Stomach (tissue), 9 donors: ENCODE results near the gene PNPT1. TPM values are rescaled to one million over a fixed set of nuclear protein-coding genes. Genes with fewer than 3 reads are reported as not detected.

Experiments used
- DNase-seq, 2 donors: peaks; one replicate each; pipeline versions ENCODE4 v3.0.0 to v3.0.0-alpha.2; 2013 to 2019
- H3K27ac ChIP-seq, 5 donors: fragments of 200-600 bp in 4 of 5; sonication (generic) in 4 of 5; one replicate each; pipeline ENCODE4 v1.5.1; 2013 to 2019; ENCODE audit warnings: mild to moderate bottlenecking in 1 of 5, moderate library complexity in 1 of 5
- H3K27me3 ChIP-seq, 3 donors: fragments of 200-600 bp; sonication (generic); one replicate each; pipeline ENCODE4 v1.5.1; 2017 to 2019; ENCODE audit warnings: mixed run types in 1 of 3
- H3K36me3 ChIP-seq, 4 donors: fragments of 200-600 bp; sonication (generic); 1 replicate in 3 of 4; 2 replicates in 1 of 4; pipeline ENCODE4 v1.5.1; 2016 to 2019
- H3K4me1 ChIP-seq, 4 donors: fragments of 200-600 bp; sonication (generic); one replicate each; pipeline ENCODE4 v1.5.1; 2016 to 2019
- H3K4me3 ChIP-seq, 4 donors: fragments of 200-600 bp; sonication (generic) in 3 of 4; one replicate each; pipeline ENCODE4 v1.5.1; 2016 to 2019; ENCODE audit warnings: mild to moderate bottlenecking in 1 of 4
- H3K9me3 ChIP-seq, 4 donors: fragments of 200-600 bp; sonication (generic); one replicate each; pipeline ENCODE4 v1.5.1; 2016 to 2019
- EP300 ChIP-seq: sonication (generic); formaldehyde crosslinking; IDR thresholded peaks from one replicate; pipeline ENCODE4 v1.6.1; 2017; ENCODE audit warnings: antibody characterized with exemption
- POLR2A ChIP-seq, 4 donors: fragments of 450-650 bp; IDR thresholded peaks; one replicate each; pipeline ENCODE4 v1.6.1; 2016; ENCODE audit warnings: antibody characterized with exemption in 4 of 4, control low read depth in 2 of 4, mild to moderate bottlenecking in 1 of 4, moderate library complexity in 1 of 4
- POLR2AphosphoS5 ChIP-seq, 3 donors: sonication (generic); formaldehyde crosslinking; IDR thresholded peaks; one replicate each; pipeline ENCODE4 v1.6.1; 2016; ENCODE audit warnings: antibody characterized with exemption in 3 of 3
- WGBS, 5 donors: extraction: QIAGEN DNeasy Blood & Tissue Kit in 3 of 5; methylation state at CpG; one replicate each; pipeline versions ENCODE4 v1.1.5 to v1.1.7; 2013 to 2018; 5-methylcytosine and 5-hydroxymethylcytosine counted together
- intact Hi-C: fragments of 100-400 bp; cut with DNase I; formaldehyde crosslinking; loops from one replicate; pipeline ENCODE4 v1.15.1; 2023; ENCODE audit warnings: low total_unique reads
- polyA plus RNA-seq, 3 donors: library from polyadenylated mRNA; stranded (reverse); fragments of 200-250 nt; gene quantifications; one replicate each; pipeline ENCODE4 v1.2.3, GENCODE V29; 2013
- total RNA-seq, 5 donors: library from RNA; depleted of rRNA; stranded (reverse); fragments of >200 nt; gene quantifications; one replicate each; pipeline versions ENCODE4 v1.1.0 to v1.2.3, GENCODE V29; 2014 to 2016
- TF ChIP-seq, protein P1 (sequence below), 7 experiments: fragments of 450-650 bp in 4 of 7; fragments of 200-600 bp in 3 of 7; sonication (generic) in 3 of 7; IDR thresholded peaks; one replicate each; pipeline ENCODE4 v1.5.1; 2016 to 2019; ENCODE audit warnings: antibody characterized with exemption in 7 of 7, control low read depth in 2 of 7, mild to moderate bottlenecking in 1 of 7
- donor health status: healthy with polysubstance abuse.
- donor health status: Bipolar disorder and iron deficiency.
- donor health status: healthy.

Gene PNPT1
- total and polyA plus RNA-seq, 8 donors: 3.2 to 38.4 (median 7.2) TPM

DNA sequence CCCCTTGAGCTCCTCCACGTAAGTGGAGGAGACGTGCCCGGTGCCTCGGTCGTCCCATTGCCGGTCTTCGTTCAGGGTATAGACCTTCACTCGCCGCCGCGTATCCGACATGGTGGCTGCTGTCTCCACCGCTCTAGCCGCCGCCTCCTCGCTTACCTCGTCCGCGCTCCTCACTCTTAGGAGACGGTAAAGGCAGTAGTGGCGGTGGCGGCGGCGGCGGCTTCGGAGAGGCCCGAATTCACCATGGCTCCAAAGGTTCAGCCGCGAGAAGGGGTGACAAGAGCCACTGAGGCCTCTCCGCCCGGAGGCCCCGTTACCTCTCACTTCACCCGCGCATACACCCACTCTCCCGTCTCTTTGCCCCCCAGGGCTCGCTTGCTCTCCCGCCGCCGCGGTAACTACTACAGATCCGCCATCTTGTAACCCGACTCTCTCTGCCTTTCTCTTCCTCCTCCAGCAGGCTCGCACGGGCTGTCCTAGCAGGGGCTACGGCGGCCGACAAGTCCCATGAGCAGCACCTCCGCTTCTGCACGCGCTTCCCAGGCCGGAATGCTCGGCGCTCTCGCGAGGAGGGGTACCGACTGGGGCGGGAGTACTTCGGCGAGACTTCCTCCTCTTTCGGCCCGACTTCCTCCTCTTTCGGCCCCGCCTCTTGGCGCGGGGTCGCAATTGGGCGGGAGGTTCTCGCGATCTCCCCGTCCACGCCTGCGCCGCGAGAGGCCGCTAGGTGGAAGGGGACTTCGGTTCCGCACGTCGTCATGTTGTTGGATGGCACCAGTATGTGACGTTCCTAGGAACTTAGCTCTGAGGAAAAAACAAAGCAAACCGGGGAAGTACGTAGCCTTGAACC is 76.2 kb downstream of the PNPT1 start, which contains the start of gene PPP4R3B:
PPP4R3B (minus strand) TSS at position 448 of the 850 bp plus-strand sequence; CDS start at position 111, 337 bp downstream.
- peak; percentile 99 for TF ChIP-seq POLR2AphosphoS5 (IDR thresholded peaks at IDR 0.05)
- TF ChIP-seq EP300: no peak
- TF ChIP-seq, protein P1, sequence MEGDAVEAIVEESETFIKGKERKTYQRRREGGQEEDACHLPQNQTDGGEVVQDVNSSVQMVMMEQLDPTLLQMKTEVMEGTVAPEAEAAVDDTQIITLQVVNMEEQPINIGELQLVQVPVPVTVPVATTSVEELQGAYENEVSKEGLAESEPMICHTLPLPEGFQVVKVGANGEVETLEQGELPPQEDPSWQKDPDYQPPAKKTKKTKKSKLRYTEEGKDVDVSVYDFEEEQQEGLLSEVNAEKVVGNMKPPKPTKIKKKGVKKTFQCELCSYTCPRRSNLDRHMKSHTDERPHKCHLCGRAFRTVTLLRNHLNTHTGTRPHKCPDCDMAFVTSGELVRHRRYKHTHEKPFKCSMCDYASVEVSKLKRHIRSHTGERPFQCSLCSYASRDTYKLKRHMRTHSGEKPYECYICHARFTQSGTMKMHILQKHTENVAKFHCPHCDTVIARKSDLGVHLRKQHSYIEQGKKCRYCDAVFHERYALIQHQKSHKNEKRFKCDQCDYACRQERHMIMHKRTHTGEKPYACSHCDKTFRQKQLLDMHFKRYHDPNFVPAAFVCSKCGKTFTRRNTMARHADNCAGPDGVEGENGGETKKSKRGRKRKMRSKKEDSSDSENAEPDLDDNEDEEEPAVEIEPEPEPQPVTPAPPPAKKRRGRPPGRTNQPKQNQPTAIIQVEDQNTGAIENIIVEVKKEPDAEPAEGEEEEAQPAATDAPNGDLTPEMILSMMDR (IDR thresholded peaks at IDR 0.05): peak in 5 of 7 experiments; percentile 35 to 84 (median 67)
- TF ChIP-seq POLR2A (IDR thresholded peaks at IDR 0.05): peak in 2 of 4 donors; percentile 87 to 91
- Histone ChIP-seq H3K36me3 (peaks cover 4 to 42% (median 36%) of the 10 kb centered on the region in 4 donors), H3K9me3 (no peaks in the 10 kb centered on the region), H3K4me3 (peak within 1 kb of the TSS; percentile 88 to 99 (median 96)), H3K4me1 (peaks cover 36 to 63% (median 49%) of the 10 kb centered on the region in 4 donors), H3K27ac (peak within 1 kb of the TSS; percentile 90 to 99 (median 98)), H3K27me3 (no peaks in the 10 kb centered on the region)
- intact Hi-C loops: no loop called here
- WGBS, 5 donors: 0 to 1% (median 0%) methylated on average over 49 to 82 of the region's 82 CpGs
- DNase-seq: peak; percentile 99 to 100

DNA sequence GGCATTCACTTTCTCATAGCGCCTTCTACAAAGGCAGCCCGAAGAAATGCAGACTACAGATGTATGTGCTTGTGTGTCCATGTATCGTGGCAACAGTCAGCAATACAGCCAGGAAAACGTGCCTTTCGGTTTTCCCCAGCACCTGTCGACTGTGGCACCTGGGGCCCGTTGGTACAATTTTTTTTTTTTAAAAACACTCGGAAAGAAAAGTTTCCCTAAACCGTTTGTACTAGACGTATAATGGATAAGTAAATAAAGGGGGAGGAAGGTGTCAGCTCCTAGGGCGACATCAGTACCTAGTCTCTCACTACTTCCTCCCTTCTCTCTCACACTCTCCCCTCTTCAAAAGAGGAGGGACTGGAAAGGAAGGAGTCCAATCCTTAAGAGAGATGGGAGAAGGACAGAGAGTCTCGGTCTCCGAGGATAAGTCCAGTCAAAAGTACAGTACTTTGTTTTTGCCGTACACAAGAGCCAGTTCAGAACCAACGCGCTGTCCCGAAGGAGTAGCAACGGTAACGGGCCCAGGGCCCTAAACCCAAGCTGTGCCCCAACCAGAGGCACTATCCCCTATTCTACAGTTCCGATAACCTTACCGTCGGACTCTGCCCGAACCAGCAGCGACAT is 77.0 kb downstream of the PNPT1 start:
- no peaks in the 10 kb centered on the region for H3K27me3 ChIP-seq
- TF ChIP-seq POLR2AphosphoS5 (IDR thresholded peaks at IDR 0.05) (no peak), EP300 (no peak), POLR2A (IDR thresholded peaks at IDR 0.05) (no peak)
- TF ChIP-seq, protein P1 (IDR thresholded peaks at IDR 0.05): no peak
- peak in 1 of 2 donors; percentile 89 for DNase-seq
- intact Hi-C loops: no loop called here
- H3K9me3 ChIP-seq: no peaks in the 10 kb centered on the region
- peaks cover 6 to 46% (median 40%) of the 10 kb centered on the region in 4 donors for H3K36me3 ChIP-seq
- peak overlapping the region; percentile 88 to 99 (median 96) for H3K4me3 ChIP-seq
- H3K27ac ChIP-seq: peak overlapping the region; percentile 90 to 99 (median 98)
- WGBS, 5 donors: 0 to 1% (median 0%) methylated on average over 24 of the region's 24 CpGs
- H3K4me1 ChIP-seq: peaks cover 32 to 56% (median 43%) of the 10 kb centered on the region in 4 donors

DNA sequence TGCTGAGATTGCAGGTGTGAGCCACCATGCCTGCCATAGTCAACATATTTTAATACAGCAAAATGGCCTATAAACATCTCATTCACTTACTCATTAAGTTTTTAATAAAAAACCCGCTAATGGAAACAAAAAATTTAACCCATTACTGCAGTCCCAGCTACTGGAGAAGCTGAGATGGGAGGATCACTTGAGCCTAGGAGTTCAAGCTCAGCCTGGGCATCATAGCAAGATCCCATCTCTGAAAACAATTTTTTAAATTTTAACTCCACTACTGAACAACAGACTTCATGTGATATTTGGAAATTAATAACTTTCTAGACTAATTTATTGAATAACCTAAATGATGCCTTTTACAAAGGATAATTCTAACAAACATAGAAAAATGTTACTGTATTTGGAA is 81.6 kb downstream of the PNPT1 start:
- no peaks in the 10 kb centered on the region for H3K27me3 ChIP-seq
- TF ChIP-seq EP300: no peak
- TF ChIP-seq POLR2A (IDR thresholded peaks at IDR 0.05): no peak
- no peak for TF ChIP-seq POLR2AphosphoS5 (IDR thresholded peaks at IDR 0.05)
- TF ChIP-seq, protein P1 (IDR thresholded peaks at IDR 0.05): no peak
- no peak overlapping the region for H3K27ac ChIP-seq
- H3K9me3 ChIP-seq: no peaks in the 10 kb centered on the region
- peaks cover 6 to 68% (median 36%) of the 10 kb centered on the region in 4 donors for H3K4me1 ChIP-seq
- peaks cover 6 to 49% (median 44%) of the 10 kb centered on the region in 4 donors for H3K36me3 ChIP-seq
- H3K4me3 ChIP-seq: no peak overlapping the region
- 87 to 100% (median 96%) methylated on average over 1 of the region's 1 CpG for WGBS, 5 donors
- intact Hi-C loops: no loop called here
- no peak for DNase-seq

GRCh38 chr2:55610954-55611743 is 82.5 kb downstream of the PNPT1 start:
- H3K9me3 ChIP-seq: no peaks in the 10 kb centered on the region
- TF ChIP-seq POLR2AphosphoS5 (IDR thresholded peaks at IDR 0.05): no peak
- TF ChIP-seq EP300: no peak
- WGBS, 5 donors: 91 to 98% (median 97%) methylated on average over 3 of the region's 3 CpGs
- intact Hi-C loops: no loop called here
- peaks cover 6 to 53% (median 45%) of the 10 kb centered on the region in 4 donors for H3K36me3 ChIP-seq
- no peak for DNase-seq
- peaks cover 6 to 71% (median 36%) of the 10 kb centered on the region in 4 donors for H3K4me1 ChIP-seq
- H3K27ac ChIP-seq: peak overlapping the region in 2 of 5 donors; percentile 10 to 13
- H3K4me3 ChIP-seq: no peak overlapping the region
- no peaks in the 10 kb centered on the region for H3K27me3 ChIP-seq
